ENCODE measurements around the gene DYSF.

Gene DYSF

DNA sequence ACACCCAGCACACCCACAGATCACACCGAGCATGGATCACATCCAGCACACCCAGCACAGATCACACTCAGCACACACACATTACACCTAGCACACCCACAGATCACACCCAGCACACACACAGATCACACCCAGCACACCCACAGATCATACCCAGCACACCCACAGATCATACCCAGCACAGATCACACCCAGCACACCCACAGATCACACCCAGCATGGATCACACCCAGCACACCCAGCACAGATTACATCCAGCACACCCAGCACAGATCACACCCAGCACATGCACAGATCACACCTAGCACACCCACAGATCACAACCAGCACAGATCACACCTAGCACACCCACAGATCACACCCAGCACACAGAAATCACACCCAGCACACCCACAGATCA, 118.6 kb downstream of the DYSF start:
- DNase-seq (ENCODE audit: low read depth in 2 of 2) = no peak

DNA sequence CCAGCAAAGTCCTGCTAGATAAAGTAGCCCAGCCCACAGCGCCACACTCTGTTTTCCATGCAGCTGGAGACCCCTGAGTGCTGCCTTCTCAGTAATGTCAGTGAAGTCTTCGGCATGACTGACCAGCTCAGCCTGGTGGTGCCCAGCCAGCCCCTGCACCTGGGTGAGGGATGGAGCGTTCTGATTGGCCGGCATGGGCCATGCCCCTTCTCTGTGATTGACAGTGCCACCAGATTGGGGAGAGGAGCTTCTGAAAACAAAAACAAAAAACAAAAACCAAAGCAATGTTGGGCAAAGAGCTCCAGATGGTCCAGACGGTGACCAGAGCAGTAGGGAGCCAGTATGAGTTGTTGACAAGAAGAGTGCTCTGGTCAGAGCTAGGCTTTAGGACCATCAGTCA, 122.6 kb downstream of the DYSF start:
- no peak for DNase-seq (ENCODE audit: low read depth in 2 of 2)

DNA sequence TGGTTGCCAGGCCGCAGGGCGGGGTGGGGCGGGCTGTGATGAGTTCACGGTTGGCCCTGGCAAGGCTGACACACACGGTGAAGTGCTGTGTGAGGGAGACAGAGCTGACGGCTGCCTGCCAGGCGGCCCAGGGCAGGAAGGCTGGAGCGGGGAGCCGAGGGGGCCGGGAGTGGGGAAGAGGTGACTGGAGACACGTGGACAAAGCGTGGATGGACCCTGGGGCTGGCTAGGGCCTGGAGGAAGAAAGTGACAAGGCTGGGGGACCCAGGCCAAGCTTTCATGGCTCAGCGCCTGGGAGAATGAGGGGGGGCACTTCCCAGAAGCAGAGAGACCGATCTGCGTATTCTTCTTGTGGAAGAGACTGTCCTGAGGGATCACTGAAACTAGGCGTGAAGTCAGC, 123.2 kb downstream of the DYSF start:
- no peak for DNase-seq (ENCODE audit: low read depth in 2 of 2)

DNA sequence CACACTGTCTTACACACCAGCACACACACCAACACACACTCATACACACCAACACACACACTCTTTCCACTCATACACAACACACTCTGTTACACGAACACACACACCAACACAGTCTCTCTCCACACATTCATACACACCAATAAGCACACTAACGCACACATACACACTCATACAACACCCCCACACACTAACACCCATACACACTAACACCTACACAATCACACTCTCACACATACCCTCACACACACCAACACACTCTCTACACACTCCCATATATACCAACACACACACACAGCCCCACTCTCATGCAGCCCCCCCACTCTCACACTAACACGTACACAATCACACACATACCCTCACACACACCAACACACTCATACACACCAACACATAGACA, 123.8 kb downstream of the DYSF start:
- DNase-seq (ENCODE audit: low read depth in 2 of 2) = no peak

DNA sequence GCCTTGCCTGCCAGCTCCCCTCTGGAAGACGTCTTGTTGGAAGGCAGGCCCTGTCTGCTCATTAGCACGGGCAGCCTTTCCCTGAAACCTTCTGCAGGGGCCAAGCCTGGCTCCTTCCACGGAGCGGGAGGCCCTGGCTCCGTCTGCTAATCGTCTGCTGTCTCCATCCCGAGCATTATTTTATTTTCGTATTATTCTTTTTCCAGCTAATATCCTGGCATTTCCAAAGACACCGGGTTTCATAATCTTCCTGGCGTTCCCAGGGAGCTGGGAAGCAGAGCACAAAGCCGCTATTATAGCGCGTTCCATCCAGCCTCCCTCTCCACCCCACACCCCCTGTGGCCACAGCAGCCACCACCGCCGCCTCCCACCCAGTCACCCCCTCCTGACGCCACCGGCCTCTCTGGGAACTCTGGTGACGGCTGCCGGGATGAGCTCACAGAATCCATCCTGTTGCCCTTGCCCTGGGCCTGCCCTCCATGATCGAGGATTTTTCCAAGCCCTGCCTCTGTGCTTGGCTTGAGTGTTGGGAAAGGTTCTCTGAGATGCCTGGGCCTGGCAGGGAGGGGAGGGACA, 125.5 kb downstream of the DYSF start:
- no peak for DNase-seq (ENCODE audit: low read depth in 2 of 2)

DNA sequence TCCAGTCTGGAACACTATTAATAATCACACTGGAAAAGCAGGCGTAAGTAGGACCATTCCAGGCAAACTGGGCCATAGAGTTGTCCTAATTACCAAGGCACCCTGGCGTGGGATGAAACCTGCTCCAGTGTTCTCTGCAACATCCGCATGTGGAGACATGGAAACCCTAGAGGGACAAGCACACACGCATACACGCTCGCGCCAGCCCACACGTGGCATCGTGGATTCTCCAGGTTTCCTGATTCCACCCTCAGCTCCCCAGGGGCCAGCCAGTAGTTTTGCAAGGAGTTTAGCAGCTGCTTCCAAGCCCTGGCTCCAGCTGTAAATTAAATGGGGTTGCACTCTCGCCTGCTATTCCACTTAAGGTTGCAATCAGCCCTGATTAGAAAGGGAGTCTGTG, 127.7 kb downstream of the DYSF start:
- DNase-seq (ENCODE audit: low read depth in 2 of 2) = no peak

DNA sequence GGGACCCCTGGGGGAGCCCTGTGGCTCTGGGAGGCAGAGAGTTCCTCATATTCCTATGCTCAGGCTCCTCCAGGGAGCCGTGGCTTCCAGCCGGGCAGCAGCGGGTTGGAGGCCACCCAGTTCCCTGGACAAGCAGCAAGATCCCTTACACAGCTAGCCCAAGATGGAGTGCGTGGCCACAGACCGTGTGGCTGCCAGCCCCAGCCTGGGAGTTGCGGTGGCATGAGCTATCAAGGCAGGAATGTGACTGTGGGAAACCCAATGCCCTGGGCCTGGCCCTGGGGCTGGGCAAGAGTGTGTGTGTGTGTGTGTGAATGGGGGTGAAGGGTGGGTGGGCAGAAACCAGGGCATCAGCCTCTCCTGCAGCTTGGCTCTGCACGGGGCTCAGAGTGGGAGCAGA, 130.5 kb downstream of the DYSF start:
- DNase-seq (ENCODE audit: low read depth in 2 of 2) = no peak

DNA sequence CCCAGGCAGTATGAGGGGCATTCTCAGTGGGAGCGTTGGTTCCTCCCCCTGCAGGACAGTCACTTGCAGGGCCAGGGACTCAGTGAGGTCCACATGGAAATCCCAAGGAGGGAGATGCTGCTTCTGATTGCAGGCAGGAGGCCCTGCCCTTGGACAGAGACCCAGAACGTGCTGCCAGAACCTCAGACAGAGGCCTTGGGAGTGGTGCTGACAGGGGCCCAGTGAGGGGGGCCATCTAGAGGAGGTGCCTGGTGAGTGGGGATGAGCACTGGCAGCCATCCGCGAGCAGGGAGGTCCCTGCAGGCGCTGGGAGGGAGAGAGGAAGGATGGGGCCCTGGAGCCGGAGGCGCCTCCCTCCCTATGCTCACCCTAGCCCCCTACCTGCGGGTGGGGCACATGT, 133.1 kb downstream of the DYSF start:
- no peak for DNase-seq (ENCODE audit: low read depth in 2 of 2)

DNA sequence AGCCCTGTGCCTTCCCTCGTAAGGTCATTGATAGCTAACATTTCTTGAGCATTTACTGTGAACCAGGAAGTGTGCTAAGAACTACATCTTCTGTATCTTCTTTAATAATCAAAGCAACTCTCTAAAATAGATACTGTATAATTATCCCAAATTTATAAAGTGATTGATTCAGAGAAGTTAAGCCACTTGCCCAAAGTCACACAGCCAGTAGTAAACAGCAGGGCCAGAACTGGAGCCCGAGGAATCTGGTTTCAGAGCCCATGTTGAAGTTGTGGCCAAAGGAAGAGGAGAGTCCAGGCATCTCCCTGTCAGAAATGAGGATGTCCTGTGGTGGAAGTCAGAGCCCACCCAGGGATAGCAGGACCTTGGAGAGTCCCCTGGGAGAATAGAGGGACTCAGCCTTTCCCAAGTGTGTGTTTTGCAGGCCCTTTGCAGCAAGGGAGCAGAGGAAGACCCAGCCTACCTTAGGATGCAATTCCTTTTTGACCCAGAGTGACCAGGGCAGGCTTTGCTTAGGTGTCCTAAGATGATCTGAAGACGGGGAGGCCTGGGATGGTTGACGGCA, 134.2 kb downstream of the DYSF start:
- no peak for DNase-seq (ENCODE audit: low read depth in 2 of 2)

DNA sequence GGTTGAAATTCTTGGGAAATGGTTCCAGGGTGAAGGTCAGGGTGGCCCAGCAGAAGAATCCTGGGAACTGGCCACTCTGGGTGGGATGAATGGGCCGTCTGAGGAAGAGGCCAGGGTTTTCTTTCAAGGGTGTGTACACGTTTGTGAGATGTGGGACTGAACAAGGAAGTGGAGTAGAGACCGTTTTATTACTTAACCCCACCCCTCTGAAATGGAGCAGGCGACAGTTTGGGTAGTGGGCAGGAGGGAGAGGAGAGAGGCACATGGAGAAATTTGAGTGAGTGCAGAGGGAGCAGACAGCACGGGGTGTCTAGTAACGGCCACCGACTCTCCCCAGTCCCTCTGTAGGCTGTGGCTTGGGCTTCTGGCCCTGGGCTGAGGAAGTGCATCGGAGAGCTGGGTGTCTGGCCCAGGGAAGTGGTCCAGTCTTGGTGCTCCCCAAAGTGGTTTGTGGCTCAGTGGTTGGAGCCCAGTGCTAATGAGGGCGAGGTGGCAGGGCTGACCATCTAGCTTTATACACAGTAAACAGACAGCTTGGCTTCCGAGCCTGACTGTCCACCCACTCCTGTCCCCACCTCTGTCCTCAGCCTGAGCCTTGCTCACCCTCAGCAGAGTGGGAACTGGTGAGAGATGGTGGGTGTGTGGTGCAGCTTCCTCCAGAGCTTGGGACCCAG, 135.3 kb downstream of the DYSF start:
- DNase-seq (ENCODE audit: low read depth in 2 of 2) = no peak

DNA sequence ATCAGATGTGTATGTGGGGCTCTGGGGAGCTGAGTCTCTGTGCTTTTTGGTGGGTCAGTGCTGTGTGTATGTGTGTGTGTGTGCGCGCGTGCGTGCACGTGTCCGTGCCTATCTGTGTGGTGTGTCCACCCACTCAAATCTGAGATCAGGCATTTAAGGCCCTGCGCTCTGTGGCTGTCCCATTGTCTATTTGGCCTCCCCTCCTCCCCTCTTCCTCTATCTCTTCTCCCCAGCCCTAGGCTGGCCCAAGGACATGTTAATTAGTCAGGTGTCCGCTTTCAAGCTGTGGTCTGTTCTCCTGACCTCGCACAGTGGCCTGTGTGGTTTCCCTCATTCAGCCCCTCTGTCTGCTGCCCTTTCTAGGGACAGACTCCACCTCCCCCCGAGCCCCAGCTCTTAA, 136.4 kb downstream of the DYSF start:
- no peak for DNase-seq (ENCODE audit: low read depth in 2 of 2)

DNA sequence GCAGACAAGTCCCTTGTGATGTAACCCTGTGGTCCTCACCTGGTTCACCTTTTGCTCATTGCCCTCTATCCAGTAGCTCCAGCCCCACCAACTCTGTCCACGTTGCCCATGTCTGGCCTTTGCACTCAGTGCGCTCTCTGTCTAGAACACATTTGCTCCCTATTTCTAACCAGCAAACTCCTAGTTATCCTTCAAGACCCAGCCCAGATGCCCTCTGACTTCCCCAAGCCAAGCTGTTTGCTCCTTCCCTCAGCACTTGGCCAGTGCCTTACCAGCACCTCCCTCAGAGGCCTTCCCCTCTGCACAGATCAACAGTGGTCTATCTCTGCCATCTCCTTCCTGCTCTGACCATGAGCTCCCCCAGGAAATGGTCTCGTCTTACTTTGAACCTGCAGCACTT, 137.7 kb downstream of the DYSF start:
- DNase-seq (ENCODE audit: low read depth in 2 of 2) = no peak

DNA sequence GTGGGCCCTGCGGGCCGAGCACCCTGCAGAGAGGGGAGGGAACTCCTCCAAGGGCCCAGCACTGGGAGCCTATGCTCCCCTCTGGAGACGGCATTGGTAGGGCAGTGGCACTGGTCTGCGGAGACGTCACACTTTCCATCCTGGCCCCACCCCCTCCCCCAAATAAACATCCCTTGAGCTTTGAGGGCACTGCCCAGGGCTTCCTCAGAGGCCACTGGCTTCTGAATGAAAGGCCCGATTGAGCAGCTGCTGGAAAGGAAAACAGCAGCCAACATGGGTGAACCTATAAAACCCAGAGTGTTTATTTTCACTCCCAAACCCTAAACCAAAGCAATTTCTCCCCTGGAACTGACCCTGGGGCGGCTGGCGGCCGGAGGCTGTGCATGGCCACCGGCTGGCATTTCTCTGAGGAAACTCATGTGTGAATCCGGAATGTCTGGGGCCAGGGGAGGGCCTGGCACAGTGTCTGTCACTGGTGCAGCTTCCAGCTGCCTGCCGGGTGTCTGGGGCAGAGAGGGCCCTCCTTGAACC, 138.9 kb downstream of the DYSF start:
- DNase-seq (ENCODE audit: low read depth in 2 of 2) = no peak

DNA sequence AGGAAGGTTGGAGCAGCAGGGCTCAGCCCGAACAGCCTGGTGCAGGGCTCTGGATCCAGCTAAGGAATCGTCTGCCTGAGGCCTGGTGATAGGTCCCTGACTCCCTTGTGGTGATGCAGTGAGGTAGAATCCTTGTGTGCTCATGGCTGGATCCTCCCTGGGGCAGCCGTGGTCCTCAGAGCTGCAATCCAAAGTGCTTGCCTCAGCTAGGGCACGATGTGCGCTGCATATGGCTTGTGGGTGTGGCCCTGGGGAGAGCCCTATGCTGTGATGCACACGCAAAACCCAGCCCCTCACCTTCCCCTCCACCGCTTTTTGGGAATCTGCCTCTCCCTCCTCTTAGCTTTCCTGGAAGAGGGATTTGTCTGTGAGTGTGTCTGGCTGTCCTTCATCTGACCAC, 142.2 kb downstream of the DYSF start:
- DNase-seq (ENCODE audit: low read depth in 2 of 2) = no peak

DNA sequence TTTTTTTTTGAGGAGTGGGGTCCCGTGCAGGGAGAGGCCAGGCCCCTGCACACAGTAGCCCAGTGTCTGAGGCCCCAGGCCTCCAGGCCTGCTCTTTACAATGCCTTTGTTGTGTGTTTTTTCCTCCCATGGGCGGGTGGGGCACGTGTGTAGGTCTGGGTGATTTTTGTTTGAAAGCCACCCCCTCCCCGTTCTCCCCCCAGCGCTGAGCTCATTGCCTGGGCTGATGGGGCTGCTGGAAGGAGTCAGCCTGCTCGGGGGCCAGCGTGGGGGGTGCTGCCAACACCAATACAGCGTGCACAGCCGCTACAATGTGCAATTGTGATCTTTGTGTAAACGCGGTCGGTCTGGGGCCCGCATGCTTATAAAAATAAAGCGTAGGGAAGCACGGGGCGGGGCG, 142.7 kb downstream of the DYSF start:
- no peak for DNase-seq (ENCODE audit: low read depth in 2 of 2)

DNA sequence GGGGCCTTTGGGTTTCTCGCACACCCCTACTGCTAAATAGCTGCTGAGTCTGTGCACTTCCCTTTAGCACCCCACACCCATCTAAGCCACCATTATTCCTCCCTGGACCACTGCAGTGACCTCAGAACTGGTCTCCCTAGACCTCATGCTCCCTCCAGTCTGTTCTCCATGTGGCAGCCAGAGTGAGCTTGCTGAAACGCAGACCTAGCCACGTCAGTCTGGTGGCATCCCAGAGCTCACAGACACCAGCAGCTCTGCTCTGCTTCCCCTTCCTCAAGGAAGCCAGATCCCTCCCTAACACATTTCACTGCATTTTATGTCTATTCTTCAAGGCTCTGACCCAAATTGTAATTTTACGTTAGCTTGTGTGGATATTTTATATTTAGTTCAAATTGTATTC, 144.4 kb downstream of the DYSF start:
- DNase-seq (ENCODE audit: low read depth in 2 of 2) = no peak

DNA sequence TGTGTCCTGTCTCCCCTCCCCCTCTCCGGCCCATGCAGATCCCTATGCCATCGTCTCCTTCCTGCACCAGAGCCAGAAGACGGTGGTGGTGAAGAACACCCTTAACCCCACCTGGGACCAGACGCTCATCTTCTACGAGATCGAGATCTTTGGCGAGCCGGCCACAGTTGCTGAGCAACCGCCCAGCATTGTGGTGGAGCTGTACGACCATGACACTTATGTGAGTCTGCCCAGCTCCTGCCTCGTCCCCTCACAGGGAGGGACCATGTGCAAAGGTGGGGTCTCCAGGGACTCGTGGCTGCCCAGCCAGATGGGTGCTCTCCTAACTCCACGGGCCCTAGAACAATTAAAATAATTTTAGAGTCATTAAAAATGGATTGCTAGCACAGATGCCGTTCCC, 145.2 kb downstream of the DYSF start:
- no peak for DNase-seq (ENCODE audit: low read depth in 2 of 2)

DNA sequence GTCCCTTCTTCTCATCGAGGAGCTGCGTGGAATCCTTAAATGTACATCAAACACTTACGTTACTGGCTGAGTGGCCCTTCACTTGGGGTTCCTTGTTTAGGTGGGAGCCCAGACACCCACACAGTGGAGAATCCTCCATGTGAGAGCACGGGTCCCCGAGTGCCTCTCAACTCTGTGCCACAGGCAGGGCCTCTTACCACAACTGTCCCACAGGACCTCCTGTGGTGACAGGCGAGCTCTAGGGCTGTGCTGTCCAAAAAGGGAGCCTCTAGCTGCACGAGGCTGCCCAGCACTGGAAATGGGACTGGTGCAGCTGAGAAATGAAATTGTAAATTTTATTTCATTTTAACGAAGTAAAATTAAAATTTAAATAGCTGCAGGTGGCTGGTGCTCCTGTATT, 145.7 kb downstream of the DYSF start:
- DNase-seq (ENCODE audit: low read depth in 2 of 2) = no peak

DNA sequence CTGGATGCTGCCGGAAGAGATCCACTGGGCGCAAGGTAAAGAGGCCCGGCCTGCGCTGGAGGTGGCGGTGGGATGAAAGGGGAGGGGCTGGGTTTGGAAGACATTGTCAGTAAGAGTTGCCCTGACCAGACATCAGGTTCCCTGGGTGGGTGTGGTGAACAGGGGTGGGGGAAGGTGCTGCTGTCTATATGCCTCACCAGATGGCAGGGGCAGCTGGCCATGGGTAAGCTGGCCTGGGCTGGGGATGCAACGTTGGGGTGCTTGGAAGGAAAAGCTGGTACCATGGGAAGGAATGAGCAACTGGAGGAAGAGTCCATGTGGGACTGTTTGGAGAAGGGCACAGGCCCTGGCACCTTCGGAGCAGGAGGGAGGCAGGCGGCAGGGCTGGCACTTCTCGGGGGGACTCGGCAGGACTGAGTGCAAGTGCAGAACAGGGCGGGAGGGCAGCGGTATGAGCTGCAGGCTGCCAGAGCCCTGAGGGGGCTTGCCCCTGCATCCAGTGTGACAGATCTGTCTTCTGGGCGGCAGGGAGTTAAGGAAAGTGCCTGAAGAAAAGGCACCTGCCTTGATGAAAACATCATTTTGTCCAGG, 146.4 kb downstream of the DYSF start:
- DNase-seq (ENCODE audit: low read depth in 2 of 2) = no peak

DNA sequence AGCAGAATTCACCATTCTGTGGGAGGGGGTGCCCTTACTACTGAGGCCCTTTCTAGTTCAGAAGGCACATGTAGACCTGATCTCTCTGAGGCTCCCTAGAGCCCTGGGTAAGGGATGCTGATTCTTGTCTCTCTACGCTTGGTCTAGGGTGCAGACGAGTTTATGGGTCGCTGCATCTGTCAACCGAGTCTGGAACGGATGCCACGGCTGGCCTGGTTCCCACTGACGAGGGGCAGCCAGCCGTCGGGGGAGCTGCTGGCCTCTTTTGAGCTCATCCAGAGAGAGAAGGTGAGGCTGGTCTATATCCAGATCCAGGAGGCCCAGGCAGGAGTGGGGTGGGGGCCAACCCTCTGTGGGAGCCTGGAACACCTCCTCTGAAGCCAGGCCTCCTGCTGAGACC, 147.2 kb downstream of the DYSF start:
- no peak for DNase-seq (ENCODE audit: low read depth in 2 of 2)

DNA sequence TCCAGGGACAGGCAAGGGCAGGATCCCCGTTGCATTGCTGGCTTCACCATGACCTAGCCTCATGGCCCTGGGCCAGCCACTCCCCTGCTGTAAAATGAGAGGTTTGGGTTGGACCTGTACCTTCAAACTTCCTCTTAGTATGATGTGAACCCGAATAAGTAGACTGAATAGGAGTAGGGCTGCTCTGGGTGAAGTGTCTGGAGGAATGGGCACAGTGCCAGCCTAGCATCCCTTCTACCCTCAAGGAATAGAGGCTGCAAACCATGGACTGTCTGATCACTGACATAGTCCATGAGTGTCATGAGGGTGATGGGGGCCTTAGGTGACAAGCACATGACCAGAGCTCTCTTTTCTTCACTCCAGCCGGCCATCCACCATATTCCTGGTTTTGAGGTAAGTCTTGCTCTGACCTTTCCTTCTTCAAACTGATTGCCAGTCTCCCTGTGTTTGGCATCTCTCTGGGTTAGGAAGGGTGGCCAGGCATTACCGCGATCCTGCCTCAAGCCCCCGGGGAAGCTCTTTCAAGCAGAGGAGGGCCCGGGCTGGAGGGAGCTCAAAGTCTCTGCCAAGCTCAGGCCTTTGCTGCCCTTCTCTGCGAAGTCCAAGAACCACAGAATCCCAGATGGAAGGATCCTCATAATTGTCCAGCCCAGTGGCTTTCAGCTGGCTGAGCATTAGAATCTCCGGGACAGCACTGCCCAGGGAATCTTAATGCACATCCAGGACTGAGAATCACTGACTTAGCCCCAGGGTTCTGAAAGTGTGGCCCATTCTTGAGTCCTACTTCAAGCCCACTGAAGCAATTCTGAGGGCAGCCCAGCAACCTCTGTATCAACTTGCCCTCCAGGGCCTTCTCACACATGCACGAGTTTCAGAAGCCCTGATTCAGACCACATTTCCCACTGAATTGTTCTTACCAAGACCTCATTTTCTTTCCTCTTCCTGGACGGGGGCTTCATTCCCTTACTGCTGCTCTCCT, 148.1 kb downstream of the DYSF start:
- DNase-seq (ENCODE audit: low read depth in 2 of 2) = no peak

DNA sequence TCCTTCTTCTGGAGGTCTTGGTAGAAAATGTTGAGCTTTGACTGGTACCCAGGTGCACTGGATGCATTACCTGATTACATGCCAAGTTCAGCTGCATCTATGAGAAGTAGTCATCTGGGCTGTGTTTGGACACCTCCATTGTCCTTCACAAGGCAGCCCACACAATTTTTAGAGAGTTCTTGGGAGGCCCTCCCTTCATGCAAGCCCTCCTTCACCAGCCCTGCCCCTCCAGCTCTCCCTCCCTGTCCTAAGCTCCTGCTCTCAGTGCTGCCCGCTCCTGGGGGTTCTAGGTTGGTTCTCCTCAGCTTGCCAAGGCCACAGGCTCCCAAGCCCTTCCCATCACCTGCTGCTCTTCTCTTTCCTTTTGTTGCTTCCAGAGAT, 148.7 kb downstream of the DYSF start:
- DNase-seq (ENCODE audit: low read depth in 2 of 2) = no peak
